DMS53 treated with DMSO at 0.1 percent for 48 hours (cell line): ENCODE measurements around the gene CGB5.
"Not testable (repeated sequence)": the region's sequence is repeated elsewhere in the genome, so short reads cannot be mapped to it uniquely, and the experiment has no call there.

ENCODE experiments used
- DNase-seq: peaks from one replicate; lab custom pipeline; 2025; ENCODE audit not compliant: unreplicated experiment; lab: John Stamatoyannopoulos, UW

CGB5 gene

DNA sequence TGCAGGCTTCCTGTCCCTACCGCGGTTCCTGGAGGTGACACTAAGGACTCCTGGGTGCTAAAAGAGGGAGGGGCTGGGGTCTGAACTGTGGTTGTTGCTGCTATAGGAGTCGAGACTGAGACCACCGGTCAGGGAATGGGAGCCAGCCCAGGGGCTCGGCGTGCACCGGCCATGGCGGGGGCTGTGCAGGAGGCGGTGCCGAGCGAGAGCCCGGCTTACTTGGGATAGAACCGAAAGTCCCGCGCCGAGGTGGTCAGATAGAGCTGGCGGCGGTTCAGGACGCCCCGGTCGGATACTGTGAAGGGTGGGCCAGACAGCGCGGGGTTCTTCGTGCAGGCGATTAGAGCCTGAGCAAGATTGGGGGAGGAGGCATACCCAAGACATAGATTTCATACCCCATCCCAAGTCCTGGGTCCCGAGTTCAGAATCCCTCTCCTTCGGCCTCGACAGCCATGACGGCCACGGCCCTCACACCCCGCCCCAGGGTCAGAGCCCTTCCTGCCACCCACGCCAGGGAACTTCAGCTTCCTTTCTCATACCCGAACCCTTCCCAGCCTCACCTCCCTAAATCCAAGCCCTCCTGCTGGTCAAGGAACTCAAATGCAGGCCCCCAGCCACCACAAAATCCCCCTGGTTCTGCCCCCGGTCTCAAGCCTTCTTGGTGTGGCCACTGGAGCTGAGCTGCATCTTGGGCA, 13.4 kb downstream of the CGB5 start:
- not testable (repeated sequence) for DNase-seq

DNA sequence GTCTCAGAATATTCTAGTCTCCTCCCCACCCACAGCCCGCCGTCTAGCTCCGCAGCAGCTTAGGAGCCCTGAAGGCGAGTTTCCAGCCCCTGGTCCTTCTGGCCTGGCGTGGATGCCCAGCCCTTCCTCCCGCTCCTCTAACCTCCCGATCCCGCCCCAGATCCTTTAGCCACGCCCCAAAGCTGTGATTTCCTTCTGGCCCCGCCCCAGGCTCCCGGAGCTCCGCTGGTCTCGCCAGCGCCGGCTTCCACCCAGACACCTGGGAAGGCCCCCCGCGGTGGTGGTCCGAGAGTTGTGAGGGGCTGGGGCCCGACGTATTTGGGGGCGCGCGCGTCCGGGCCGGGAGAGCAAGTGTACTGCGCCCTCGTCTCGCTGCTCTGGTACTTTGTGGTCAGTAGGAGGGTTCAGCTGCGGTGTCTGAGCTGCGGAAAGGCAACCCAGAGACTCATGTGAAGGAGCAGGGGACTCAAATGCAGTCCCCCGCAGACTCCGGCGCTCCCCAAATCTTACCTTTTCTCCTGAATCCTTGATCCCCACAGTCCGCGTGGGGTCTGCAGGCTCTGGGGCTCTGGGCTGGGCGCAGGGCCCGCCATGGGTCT, 14.1 kb downstream of the CGB5 start, which contains the start of gene CGB7:
Gene CGB7 (minus strand): TSS at position 114 of the 599 bp plus-strand sequence. CDS start 2,374 bp downstream, outside the sequence.
- no peak for DNase-seq

DNA sequence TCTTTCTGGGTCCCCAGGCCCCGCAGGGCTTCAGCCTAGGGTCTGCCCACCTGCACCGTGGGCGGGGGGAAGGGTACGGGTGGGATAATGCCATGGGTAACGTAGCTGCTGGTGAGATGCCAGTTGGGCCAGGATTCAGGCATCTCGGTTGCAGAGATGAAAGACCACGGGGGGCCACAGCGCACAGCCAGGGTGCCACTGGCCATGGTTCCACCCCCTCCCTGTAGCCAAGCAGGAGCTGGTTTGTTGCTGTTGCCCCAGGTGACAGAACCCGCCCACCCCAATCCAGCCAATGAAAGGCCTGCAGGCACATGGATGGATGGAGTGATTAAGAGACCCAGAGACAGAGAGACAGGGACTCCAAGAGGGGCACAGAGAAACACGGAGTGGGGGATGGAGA, 14.9 kb downstream of the CGB5 start:
- no peak for DNase-seq

DNA sequence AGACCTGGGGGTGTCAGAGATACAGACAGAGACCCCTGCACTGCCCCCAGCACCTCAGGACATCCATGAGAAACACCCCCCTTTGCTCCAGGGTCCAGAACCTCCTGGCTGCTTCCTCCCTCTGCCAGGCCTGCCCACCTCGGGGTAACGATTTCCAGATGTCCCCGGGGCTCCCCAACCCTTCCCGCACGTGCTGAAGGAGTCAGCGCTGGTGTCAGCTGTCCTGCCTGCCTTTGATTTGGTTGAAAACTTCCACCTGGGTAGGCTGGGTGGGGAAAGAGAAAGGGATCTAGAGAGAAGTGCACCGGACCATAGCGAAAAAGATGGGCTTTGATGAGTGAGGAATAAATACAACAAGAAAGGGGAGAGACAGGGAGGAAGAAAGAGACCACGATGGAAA, 15.4 kb downstream of the CGB5 start:
- DNase-seq: no peak

DNA sequence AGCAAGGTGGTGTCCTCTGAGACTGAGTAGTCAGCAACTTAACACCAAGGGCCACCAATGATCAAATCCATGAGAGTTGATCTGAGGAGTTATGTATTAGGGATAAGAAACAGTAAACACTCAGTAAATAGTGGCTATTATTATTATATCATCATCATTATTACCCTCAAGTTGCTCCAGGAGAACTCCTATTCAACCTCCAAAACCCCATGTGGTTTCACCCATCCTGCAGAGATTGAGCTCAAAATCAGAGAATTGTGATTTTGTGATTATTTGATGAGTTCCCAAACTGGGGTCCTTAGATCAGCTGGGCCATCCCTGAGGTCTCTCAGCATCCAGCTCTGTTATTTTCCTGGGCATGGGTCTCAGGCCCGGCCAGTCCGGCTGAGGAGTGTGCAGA, 17.4 kb downstream of the CGB5 start:
- no peak for DNase-seq

DNA sequence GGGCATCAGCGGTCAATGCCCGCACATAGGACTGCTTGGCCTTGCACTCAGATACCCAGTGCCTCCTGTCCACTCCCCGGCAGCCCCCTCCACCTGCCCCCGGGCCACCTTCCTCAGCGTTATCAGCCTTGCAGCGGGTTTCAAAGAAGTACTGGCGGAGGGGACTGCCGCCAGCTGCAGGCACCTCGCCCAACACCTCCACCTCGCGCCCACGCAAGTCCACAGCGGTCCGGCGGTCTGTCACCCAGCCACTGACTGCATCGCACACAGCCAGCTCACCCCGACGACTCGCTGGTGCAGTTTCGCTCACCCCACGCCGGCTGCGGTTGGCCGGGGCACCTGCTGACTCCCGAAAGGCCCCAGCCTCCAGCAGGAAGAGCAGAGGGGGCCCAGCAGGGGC, 17.8 kb downstream of the CGB5 start:
- no peak for DNase-seq

DNA sequence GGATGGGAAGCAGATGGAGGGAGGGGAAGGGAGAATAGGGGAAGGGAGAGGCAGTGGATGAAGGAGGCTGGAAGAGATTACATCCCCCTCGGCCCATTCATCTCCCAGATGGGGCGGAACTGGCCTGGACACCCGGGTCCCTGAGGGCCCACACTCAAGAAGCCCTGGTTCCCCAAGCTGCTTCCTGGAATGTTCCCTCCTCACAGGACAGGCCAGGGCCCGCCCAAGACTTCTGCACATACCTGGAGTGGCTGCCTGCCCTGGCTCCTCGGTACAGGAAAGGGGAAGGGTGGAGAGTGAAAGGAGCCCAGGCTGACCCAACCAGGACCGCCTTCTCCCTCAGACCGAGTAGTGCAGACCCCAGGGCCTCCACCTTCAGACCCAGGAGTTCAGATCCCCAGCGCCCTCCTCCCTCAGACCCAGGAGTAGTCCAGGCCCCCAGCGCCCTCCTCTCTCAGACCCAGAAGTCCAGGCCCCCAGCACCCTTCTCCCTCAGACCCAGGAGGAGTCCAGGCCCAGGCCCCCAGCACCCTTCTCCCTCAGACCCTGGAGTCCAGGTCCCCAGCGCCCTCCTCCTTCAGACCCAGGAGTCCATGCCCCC, 20.5 kb downstream of the CGB5 start:
- DNase-seq: no peak

DNA sequence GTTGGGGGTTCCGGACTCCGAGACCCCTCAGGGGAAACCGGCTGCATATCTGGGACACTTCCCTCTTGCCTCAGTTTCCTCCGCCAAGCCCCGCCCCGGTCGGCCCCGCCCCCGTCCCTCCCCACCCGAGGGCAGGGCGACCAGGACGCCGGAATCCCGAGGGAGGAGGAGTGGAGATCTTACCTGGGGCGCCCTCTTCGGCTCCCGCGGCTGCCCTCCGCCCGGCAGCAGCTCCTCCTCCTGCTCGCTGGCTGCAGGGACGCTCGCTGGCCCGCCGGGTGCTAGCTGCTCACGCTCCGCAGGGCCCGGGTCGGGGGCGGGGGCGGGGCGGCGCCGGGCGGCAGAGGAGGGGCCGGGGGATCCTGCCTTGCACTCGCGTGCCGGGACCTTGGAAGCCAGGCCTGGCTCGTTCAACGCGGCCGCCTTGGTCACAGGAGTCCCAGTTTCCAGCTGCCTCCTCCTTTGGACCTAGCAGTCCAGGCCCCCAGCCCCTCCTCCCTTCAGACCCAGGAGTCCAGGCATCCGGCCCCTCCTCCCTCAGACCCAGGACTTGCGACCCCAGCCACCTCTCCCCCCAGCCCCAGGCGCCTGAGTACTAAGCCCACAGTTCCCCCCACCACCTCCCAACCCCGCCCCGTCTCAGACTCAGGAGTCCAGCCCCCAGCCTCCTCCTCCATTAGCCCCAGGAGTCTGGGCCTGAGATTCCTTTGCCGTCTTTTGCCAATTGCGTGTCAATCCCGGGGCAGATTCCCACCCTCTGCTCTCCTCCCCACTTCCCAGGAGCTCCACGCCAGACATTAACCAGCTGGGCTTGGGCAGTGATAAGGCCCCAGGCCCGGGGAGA, 21.3 kb downstream of the CGB5 start, which contains the start of gene NTF4:
Gene NTF4 (minus strand): TSS at position 51 of the 844 bp plus-strand sequence. CDS start 2,821 bp downstream, outside the sequence.
- DNase-seq: no peak

DNA sequence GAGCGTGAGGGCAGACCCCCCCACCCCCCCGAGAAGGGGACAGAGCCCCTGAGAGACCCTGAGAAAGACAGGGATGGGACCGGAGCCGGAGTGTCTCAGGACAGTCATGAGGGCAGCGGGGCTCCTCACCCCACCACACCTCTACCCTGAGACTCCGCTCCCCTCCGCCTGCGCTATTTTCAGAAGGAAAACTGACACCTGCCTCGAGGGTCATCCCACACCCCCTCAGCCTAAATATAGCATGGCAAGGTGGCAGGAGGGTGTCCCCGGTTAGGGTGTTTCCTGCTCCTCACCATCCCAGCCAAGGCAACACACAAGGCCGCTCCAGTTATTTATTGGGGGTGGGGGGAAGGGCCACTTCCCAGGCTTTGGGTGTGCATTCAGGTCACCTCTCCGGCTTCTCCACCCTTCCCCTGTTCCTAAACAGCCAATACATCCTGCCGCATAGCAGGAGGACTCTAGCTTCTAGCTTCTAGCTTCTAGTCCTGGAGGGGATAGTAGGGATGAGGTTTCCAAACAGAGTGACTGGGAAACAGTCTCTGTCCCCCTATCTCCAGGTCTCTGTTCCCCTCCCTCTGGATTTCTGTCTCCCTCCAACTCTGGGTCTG, 22.4 kb downstream of the CGB5 start:
- no peak for DNase-seq

DNA sequence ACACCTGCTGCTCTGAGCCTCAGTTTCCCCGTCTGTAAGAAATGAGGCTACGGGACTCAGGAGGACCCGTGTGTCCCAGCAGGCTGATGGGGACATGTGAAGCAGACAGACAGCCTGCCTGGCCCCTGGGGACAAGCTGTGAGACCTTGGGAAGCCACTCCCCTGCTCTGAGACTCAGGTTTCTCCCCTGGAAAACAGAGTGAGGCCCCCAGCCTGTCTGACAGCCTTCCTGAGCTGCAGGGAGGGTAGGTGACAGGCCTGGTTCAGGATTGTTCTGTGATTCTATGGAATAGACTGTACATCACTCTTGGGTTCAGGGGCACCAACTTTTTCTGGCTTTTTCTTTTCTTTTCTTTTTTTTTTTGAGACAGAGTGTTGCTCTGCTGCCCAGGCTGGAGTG, 23.9 kb downstream of the CGB5 start:
- DNase-seq: no peak

DNA sequence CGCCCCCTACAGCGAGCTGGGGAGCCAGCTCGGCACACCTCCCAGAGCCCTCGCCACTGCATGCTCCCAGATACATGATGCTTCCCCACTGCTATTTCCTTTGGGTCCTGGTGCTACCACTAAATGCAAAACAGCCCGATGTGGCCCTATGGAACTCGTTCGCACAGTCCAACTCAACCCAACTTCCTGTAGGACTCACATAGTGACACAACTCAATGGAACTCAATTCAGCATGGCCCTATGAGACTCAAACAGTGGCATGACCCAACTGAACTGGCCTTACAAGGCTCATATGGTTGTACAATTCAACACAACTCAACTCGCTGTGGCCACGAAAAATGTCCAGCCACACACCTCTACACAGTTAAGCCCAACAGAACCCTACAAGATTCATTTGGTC, 25.4 kb downstream of the CGB5 start:
- no peak for DNase-seq

DNA sequence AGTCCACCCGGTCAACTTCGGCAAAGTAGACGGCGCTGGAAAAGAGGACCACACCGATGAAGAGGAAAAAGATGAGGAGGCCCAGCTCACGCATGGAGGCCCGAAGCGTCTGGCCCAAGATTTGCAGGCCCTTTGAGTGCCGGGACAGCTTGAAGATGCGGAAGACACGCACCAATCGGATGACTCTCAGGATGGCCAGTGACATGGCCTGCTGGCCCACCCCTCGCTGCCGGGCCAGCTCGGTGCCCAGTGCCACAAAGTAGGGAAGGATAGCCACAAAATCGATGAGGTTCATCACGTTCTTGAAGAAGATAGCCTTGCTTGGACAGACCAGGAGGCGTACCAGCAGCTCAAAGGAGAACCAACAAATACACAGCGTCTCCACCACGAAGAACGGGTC, 26.8 kb downstream of the CGB5 start:
- DNase-seq: no peak

DNA sequence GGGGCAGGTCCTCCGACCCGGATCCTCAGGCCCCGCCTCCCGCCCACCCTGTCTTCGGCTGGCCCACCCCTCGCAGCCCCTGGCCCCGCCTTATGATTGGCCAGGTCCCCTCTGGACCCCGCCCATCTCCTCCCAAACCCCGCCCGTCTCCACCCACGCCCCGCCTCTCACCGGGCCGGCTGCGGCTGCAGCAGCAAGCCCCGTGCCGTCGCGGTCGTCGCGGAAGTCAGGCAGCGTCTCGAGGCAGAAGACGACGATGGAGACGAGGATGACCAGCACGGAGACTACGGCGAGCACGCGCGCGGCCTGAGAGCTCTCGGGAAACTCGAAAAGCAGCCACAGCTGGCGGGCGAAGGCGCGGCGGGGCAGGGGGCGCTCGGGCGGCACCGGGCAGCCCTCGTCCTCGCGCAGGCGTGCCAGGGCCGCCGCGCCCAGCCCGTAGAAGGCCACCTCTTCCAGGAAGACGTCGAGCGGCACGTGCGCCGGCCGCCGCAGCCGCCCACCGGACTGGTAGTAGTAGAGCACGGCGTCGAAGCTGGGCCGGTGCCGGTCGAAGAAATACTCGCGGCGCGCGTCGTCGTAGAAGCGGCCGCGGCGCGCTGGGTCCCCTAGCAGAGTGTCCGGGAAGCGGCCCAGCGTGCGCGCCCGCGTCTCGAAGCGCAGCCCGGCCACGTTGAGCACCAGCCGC, 28.4 kb downstream of the CGB5 start:
- no peak for DNase-seq

DNA sequence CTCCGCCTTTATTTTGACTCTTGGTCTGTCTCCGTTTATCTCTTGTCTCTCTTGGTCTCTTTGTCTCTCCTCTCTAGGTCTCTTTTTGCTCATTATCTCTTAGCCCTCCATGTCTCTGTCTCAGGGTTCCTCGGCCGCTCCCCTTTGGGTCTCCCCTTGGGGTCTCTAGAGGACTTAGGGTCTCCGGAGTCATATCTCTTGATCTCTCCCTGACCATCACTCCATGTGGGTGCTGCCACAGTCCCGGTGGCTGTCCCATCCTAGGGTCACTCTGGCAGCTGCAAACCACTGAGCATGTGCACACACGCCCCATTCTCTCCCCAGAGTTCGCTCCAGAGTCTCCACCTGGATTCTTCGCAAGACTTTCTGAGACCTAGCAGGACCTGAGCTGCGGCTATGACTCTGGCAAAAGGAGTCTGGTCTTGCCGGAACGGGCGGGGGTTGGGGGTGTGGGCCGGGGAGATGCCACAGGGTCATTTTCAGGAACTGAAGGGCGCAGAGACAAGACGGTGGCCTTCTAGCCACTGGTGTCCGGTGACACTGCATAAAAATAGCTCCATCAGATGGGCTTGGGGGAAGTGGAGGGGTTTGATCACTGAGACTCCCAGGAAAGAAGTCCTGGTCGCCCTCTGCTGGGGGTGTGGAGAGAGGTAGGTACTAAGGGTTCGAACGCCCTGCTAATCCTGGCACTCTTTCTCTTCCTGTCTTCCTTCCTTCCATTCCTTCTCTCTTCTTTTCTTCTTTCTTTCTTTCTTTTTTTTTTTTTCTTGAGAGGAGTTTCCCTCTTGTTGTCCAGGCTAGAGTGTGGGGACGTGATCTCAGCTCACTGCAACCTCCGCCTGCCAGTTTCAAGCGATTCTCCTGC, 30.1 kb downstream of the CGB5 start:
- no peak for DNase-seq

DNA sequence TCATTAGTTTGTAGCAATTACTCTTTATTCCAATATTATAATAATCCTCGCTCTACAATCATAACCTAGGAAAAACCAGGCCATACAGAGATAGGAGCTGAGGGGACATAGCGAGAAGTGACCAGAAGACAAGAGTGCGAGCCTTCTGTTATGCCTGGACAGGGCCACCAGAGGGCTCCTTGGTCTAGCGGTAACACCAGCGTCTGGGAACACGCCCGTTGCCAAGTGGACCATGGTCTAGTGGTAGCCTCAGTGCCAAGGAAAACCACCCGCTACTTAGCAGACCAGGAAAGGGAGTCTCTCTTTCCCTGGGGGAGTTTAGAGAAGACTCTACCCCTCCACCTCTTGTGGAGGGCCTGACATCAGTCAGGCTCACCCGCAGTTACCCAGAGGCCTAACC, 31.2 kb downstream of the CGB5 start:
- DNase-seq: peak; percentile 19

DNA sequence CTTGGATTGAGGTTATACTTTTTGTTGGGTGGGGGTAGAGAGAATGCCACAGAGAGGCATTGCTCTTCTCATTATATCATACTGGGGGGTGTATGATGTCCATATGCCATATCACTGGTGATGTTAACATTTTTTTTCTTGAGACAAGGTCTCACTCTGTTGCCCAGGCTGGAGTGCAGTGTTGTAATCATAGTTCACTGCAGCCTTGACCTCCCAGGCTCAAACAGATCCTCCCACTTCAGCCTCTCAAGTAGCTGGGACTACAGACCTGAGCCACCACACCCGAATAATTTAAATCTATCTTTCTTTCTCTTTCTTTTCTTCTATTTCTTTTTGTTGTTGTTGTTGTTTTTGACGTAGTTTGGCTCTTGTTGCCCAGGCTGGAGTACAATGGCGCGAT, 36.7 kb downstream of the CGB5 start:
- no peak for DNase-seq

DNA sequence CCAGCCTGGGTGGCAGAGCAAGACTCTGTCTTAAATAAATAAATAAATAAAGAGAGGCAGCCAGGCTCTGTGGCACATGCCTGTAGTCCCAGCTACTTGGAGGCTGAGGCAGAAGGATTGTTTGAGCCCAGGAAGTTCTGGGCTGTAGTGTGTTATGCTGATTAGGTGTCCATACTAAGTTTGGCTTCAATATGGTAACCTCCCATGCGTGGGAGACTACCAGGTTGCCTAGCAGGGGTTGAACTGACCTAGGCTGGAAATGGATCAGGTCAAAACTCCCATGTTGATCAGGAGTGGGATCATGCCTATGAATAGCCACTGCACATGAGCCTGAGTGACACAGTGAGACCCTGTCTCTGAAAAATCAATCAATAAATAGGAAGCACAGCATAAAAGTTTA, 37.6 kb downstream of the CGB5 start:
- no peak for DNase-seq

DNA sequence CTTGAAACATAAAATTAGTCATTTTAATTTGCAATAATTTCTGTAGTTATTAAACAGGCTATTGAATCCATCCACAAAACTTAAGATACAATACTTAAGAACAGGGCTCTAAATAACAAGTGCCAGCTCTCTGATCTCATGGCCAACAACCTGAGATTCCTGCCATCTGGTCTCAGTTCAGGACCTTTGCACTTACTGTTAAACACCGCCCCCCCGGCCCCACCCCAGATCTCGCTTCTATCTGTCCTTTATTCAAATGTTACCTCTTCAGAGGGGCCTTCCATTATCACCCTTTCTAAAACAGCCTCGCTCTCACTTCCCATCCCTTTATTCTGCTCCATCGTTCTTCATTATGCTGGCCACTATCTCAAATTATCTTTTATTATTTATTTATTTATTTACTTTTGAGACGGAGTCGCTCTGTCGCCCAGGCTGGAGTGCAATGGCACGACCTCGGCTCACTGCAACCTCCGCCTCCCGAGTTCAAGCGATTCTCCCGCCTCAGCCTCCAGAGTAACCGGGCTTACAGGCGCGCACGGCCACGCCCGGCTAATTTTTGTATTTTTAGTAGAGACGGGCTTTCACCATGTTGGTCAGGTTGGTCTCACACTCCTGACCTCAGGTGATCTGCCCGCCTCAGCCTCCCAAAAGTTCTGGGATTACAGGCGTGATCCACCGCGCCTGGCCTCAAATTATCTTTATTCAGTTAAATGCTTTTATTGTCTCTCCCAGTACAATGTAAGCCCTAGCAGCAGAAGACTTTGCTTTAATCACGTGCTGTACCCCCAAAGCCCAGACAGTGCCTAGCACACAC, 40.8 kb downstream of the CGB5 start:
- DNase-seq: no peak
